Nephron (organoid): ENCODE results near the gene FGFR3.

ENCODE experiments used
- H3K27ac Mint-ChIP-seq, 3 experiments: 2 replicates each; pipeline ENCODE4 v1.8.0; 2020; ENCODE audit warnings: mixed read lengths in 3 of 3, mild to moderate bottlenecking in 2 of 3, moderate library complexity in 1 of 3
- H3K27me3 Mint-ChIP-seq: 2 replicates; pipeline ENCODE4 v1.8.0; 2021; ENCODE audit warnings: low read depth, mild to moderate bottlenecking, moderate library complexity, mixed read lengths
- H3K36me3 Mint-ChIP-seq: 2 replicates; pipeline ENCODE4 v1.8.0; 2020; ENCODE audit warnings: low read depth, mixed read lengths
- H3K4me1 Mint-ChIP-seq: 2 replicates; pipeline ENCODE4 v1.8.0; 2020; ENCODE audit warnings: mixed read lengths
- H3K4me3 Mint-ChIP-seq, 3 experiments: 2 replicates each; pipeline ENCODE4 v1.8.0; 2020; ENCODE audit warnings: mild to moderate bottlenecking in 3 of 3, mixed read lengths in 3 of 3, moderate library complexity in 2 of 3
- H3K9me3 Mint-ChIP-seq: 2 replicates; pipeline ENCODE4 v1.8.0; 2020; ENCODE audit warnings: mixed read lengths
- CTCF ChIP-seq, 3 experiments: fragments of 200-600 bp; sonication (generic); IDR thresholded peaks; one replicate each; pipeline ENCODE4 v1.5.0; 2021; ENCODE audit warnings: antibody characterized with exemption in 3 of 3; ENCODE audit not compliant: unreplicated experiment in 3 of 3

The FGFR3 gene

GRCh38 chr4:1798580-1799386 is 5.7 kb downstream of the FGFR3 start:
- H3K27ac Mint-ChIP-seq: peak overlapping the region in 1 of 3 experiments; percentile 79
- peaks cover 37% of the 10 kb centered on the region for H3K27me3 Mint-ChIP-seq
- no peak for TF ChIP-seq CTCF (IDR thresholded peaks at IDR 0.05; ENCODE audit: unreplicated experiment in 3 of 3)
- H3K4me1 Mint-ChIP-seq: no peaks in the 10 kb centered on the region
- peak overlapping the region in 1 of 3 experiments; percentile 37 for H3K4me3 Mint-ChIP-seq
- no peaks in the 10 kb centered on the region for H3K9me3 Mint-ChIP-seq
- H3K36me3 Mint-ChIP-seq: peaks cover 3% of the 10 kb centered on the region

GRCh38 chr4:1799387-1800375 is 6.6 kb downstream of the FGFR3 start:
- no peak for TF ChIP-seq CTCF (IDR thresholded peaks at IDR 0.05; ENCODE audit: unreplicated experiment in 3 of 3)
- no peak overlapping the region for H3K27ac Mint-ChIP-seq
- H3K36me3 Mint-ChIP-seq: peaks cover 3% of the 10 kb centered on the region
- no peak overlapping the region for H3K4me3 Mint-ChIP-seq
- no peaks in the 10 kb centered on the region for H3K4me1 Mint-ChIP-seq
- H3K9me3 Mint-ChIP-seq: no peaks in the 10 kb centered on the region
- peaks cover 32% of the 10 kb centered on the region for H3K27me3 Mint-ChIP-seq

- no peaks in the 10 kb centered on the region for H3K9me3 Mint-ChIP-seq
These were observed 7.7 kb downstream of the FGFR3 start for GRCh38 chr4:1800805-1801204.

GRCh38 chr4:1801286-1801958 is 8.3 kb downstream of the FGFR3 start:
- H3K4me3 Mint-ChIP-seq: no peak overlapping the region

More at GRCh38 chr4:1800805-1801204, 7.7 kb downstream of the FGFR3 start:
- no peak for TF ChIP-seq CTCF (IDR thresholded peaks at IDR 0.05; ENCODE audit: unreplicated experiment in 3 of 3)
- no peak overlapping the region for H3K27ac Mint-ChIP-seq
- H3K4me1 Mint-ChIP-seq: no peaks in the 10 kb centered on the region
- H3K36me3 Mint-ChIP-seq: peaks cover 3% of the 10 kb centered on the region
- no peak overlapping the region for H3K4me3 Mint-ChIP-seq
- H3K27me3 Mint-ChIP-seq: peaks cover 26% of the 10 kb centered on the region

More at GRCh38 chr4:1801286-1801958, 8.3 kb downstream of the FGFR3 start:
- H3K27me3 Mint-ChIP-seq: peaks cover 20% of the 10 kb centered on the region
- no peaks in the 10 kb centered on the region for H3K9me3 Mint-ChIP-seq
- no peaks in the 10 kb centered on the region for H3K4me1 Mint-ChIP-seq
- TF ChIP-seq CTCF (IDR thresholded peaks at IDR 0.05; ENCODE audit: unreplicated experiment in 3 of 3): no peak
- H3K36me3 Mint-ChIP-seq: peaks cover 3% of the 10 kb centered on the region
- H3K27ac Mint-ChIP-seq: no peak overlapping the region
